AG09309 (cell line): ENCODE data around the gene PRKACG.

Experiments
- DNase-seq: peaks from one replicate; pipeline ENCODE4 v3.0.0-alpha.2; 2010; ENCODE audit warnings: low read depth
- H3K4me3 ChIP-seq: 2 replicates; pipeline ENCODE4 v1.5.1; 2011; ENCODE audit warnings: mild to moderate bottlenecking, low read depth, low read length, moderate library complexity; ENCODE audit not compliant: control insufficient read depth
- CTCF ChIP-seq: IDR thresholded peaks from 2 replicates; pipeline ENCODE4 v1.5.1; 2011; ENCODE audit warnings: mild to moderate bottlenecking, low read depth, low read length, inconsistent platforms; ENCODE audit not compliant: insufficient read depth, control insufficient read depth; ENCODE audit errors: missing control alignments

The PRKACG gene

GRCh38 chr9:68979538-68980314, 34.2 kb downstream of the PRKACG start:
- no peak for DNase-seq
- no peak for TF ChIP-seq CTCF
- H3K4me3 ChIP-seq: no peak overlapping the region

GRCh38 chr9:68978501-68978900, 35.4 kb downstream of the PRKACG start:
- TF ChIP-seq CTCF: no peak
- H3K4me3 ChIP-seq: no peak overlapping the region
- no peak for DNase-seq

GRCh38 chr9:68978066-68978465, 35.8 kb downstream of the PRKACG start:
- TF ChIP-seq CTCF: no peak
- no peak for DNase-seq
- no peak overlapping the region for H3K4me3 ChIP-seq

GRCh38 chr9:68975365-68976043, 38.4 kb downstream of the PRKACG start:
- H3K4me3 ChIP-seq: no peak overlapping the region
- DNase-seq: no peak
- no peak for TF ChIP-seq CTCF

GRCh38 chr9:68974901-68975300, 39.0 kb downstream of the PRKACG start:
- no peak for TF ChIP-seq CTCF
- no peak overlapping the region for H3K4me3 ChIP-seq
- no peak for DNase-seq

GRCh38 chr9:68974431-68974830, 39.5 kb downstream of the PRKACG start:
- H3K4me3 ChIP-seq: no peak overlapping the region
- no peak for TF ChIP-seq CTCF
- no peak for DNase-seq

- H3K4me3 ChIP-seq: no peak overlapping the region
- TF ChIP-seq CTCF: no peak
- no peak for DNase-seq
Observed at GRCh38 chr9:68973619-68974018, 40.3 kb downstream of the PRKACG start.
